Left cardiac atrium (tissue), 4 donors: ENCODE results near the gene EPB41L2. TPM values are rescaled to one million over a fixed set of nuclear protein-coding genes. Genes with fewer than 3 reads are reported as not detected.
"Not testable (repeated sequence)": the region's sequence is repeated elsewhere in the genome, so short reads cannot be mapped to it uniquely, and the experiment has no call there.

Source experiments
- ATAC-seq, 2 donors: fragments of 200-7000 bp; cut with Tn5 transposase; one replicate each; pipeline ENCODE4 v1.9.1; 2020; ENCODE audit warnings: mild to moderate bottlenecking in 2 of 2, moderate library complexity in 2 of 2
- DNase-seq: peaks from one replicate; pipeline ENCODE4 v3.0.0-alpha.2; 2020
- intact Hi-C, 2 donors: fragments of 100-400 bp; cut with DNase I; formaldehyde crosslinking; loops; one replicate each; pipeline versions ENCODE4 v1.14.1 to v1.15.1; 2022 to 2023
- total RNA-seq, 2 donors: library from RNA; stranded (reverse); fragmentation: NEBNext Ultra II Directional; extraction: Animal tissue kit (Norgen Biotek cat#: 25700); gene quantifications; one replicate each; pipeline ENCODE4 v1.2.1, GENCODE V29; 2021
- donor health status: DM: no; HTN: yes; CAD: no.
- donor health status: DM: no; HTN: yes; CAD: no; lungs with severe emphysema.
- donor health status: DM: yes; HTN: yes; CAD: no.
- donor health status: Dilated cardiomyopathy.

EPB41L2 gene
- total RNA-seq, 2 donors from 2014 or later: 83.3 to 130 TPM

DNA sequence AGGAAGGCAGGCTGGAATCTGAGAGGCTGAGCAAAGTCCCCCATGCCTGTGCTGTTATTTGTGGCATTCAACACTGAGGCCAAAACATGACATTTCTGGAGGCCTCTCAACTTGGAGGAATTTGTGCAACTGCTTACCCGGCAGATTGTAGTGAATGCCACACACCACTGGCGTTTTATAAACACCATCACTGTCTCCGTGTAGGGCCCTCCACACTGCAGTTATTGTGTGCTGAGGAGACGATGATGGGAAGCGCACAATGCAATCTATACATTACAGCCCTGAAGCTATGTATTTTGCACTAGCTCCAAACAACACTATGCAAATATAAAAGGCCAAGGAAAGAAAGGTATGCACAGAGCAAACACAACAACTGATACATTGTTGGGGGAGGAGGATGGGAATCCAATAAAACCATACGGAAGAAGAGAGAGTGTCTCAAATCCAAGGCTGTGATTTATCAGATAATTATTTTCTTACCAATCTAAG lies 129.3 kb downstream of the EPB41L2 start:
- intact Hi-C loops: no loop called here
- ATAC-seq (peak; percentile 24 to 74), DNase-seq (no peak)

DNA sequence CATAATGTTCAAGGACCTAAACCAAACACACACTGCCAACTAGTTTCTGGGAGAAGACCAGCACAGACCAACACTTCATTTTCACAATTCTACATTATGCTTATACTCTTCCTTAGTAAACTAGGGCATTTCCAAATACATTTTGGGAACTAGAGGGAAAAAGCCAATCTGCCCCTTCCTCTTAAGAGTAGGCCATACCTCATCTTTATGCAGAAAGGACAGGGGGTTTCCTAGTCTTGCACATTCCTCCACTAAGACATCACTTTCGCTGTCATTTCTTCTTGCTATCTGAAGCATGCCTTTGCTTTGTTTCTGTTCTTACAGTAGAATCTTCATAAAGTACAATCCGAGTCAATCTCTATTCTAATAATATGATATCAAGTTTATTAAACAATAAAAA lies 130.1 kb downstream of the EPB41L2 start:
- intact Hi-C loops: no loop called here

DNA sequence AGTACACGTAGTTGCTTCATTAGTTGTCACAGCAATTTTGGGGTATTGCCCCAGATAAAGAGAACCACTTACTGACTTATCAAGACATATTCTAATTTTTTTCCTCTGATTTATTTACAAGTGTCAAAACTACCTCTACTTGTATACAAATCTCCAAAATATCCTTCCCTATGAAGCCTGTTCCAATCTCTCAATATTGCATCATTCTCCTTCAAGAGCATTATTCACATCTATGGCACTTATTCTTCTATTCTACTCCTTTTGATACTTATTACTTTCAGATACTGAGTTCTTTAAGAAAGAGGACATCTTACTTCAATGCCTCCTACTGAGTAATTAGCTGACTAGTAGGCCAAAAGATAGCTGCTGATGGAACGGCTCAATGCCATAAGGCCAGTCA lies 130.6 kb downstream of the EPB41L2 start:
- intact Hi-C loops: no loop called here
- ATAC-seq: peak in 1 of 2 donors; percentile 23
- DNase-seq: no peak

More for the DNA sequence above, 130.1 kb downstream of the EPB41L2 start:
- DNase-seq (no peak), ATAC-seq (no peak)

DNA sequence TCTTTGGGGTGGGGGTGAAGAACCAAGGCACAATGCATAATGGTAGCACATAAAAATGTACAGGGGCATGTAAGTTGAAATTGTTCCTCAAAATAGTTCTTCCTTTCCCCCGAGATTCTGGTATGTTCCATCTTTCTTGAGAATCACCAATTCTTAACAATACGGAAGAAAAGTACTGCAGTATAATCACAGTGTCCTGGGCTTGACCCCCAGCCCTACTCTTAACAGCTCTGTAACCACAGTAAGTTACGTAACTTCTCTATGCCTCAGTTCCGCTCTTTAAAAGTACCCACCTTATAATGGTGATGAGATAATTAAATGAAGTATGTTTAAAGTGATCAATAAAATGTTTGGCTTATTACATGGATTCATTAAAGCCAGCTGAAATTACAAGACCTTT lies 131.4 kb downstream of the EPB41L2 start:
- DNase-seq (no peak), ATAC-seq (no peak)
- intact Hi-C loops: no loop called here

DNA sequence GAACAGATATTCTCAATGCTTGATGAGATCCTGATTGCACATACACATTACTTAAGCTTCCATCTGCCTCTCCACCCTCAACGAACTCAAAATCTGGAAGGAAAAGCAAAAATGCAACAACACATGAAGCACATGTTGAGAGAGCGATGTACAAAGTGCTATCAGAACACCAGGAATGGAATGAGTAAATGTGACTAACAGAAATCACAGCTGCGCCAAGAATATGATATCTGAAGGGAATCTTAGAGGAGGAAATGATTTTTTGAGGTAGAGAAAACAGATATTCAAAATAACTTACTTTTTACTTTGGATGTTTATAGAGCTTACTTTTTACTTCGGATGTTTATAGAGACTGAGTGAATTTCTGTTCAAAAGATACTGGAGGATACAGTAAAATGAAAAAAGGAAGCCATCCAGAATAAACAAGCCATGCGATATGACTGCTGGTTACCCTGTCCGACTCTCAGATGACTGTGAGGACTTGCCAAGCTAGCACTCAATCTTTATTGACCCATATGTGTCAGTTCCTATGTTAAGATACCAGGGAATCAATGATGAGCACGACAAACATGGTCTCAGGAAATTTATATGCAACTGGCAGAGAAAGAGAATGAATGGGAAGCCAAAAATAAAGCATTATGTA lies 133.9 kb downstream of the EPB41L2 start:
- intact Hi-C loops: no loop called here
- DNase-seq: no peak
- ATAC-seq: peak; percentile 17 to 76

DNA sequence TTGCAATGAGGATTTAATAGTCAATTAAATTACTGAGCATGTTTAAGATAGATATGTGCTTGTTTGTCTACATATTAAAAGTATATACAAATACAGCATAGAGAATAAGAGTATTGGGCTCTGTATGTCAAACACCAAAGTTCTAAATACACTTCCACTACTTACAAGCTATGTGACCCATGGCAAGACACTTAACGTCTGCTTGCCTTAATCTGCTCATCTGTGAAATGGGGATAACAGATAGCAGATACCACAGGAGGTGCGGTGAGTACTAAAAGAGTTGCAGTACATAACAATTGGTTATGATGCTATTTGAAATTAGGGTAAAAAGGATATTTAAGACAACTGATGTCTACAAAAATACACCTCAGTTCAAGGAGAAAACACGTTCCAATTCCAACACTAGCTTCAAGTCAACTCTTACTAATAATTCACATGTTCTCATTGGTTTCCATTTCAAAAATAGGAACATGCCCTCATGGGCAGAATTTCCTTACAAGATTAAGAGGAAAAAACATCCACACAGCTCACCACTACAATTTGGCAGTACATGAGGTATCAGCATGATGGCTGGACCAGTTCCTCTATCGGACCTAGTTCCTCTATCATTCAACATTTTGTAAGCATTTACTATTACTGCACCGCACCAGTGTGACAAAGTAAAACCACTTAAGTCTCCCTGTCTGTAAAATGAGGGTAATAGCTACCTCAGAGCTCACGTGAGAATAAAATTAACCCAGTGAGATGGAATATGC lies 134.7 kb downstream of the EPB41L2 start:
- intact Hi-C loops: no loop called here
- no peak for DNase-seq
- peak; percentile 30 to 69 for ATAC-seq

DNA sequence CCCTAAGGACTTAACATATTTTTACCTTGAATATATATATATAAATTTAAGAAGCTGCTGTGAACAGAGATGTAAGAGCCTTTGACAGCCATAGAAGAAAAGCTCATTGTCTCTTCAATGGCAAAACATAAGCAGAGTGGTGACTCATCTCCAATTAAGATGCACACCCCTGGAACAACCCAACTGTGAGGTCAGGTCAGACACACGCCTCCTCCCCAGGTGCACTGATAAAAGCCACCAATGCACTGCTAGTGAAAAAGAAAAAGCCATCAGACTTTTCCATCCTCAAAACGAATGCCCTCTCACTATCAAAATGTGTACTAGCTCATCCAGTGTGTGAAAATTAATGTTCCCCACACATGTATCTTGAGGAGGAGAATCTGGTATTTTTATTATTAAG lies 135.7 kb downstream of the EPB41L2 start:
- no peak for ATAC-seq
- intact Hi-C loops: no loop called here
- DNase-seq: no peak

DNA sequence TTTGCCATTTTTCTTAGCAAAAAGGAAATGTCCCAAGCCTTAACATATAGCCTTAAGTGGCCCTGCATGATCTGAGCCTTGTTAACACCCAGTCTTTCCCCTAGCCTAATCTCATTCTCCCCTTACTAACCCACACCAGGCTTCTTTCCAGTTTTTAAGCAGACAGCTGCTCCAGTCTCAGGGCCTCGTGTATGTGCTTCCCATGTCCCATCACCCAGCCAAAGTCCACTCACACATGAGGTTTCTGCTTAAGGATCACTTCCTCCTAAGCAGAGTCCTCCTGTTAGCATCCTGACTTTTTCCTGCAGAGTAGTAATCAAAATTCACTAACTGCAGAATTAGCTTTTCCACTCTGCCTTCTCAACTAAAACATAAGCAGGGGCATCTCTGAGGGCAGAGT lies 139.7 kb downstream of the EPB41L2 start:
- no peak for ATAC-seq
- intact Hi-C loops: no loop called here
- no peak for DNase-seq

DNA sequence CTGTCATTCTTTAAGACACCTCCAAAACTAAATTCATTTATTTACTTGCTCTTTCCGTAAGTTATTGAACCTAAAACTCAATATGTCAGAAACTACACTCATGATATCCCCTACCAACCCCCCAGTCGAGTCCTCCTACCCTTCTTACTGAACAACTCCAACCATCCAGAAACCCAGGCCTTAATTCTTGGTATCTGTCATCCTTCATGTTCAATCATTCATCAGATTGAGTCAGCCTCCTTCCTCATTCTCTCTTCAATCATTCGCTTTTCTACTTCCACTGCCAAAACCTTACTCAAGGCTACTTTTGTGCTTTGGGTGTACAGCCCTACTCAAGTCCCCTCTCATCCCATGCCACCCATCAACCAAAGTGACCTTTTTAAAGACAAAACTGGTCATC lies 140.1 kb downstream of the EPB41L2 start:
- intact Hi-C loops: no loop called here
- ATAC-seq (no peak), DNase-seq (no peak)

DNA sequence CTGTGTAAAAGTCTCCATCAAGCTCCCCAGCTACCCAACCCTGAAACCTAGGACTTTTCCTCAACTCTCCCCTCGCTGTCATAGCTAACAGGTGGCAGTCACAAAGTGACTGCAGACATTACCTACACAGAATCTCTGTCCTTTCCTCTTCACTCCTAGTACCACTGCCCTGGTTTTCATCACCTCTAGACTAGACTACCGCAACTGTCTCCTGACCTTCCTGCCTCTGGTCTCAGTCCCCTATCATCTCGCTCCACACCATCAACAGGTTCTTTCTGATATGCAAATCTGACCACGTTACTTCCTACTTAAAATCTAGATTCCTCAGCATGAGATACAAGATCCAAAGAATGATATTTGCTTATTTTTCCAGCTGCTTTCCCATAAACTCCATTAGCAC lies 142.1 kb downstream of the EPB41L2 start:
- no peak for ATAC-seq
- intact Hi-C loops: no loop called here
- DNase-seq: no peak

DNA sequence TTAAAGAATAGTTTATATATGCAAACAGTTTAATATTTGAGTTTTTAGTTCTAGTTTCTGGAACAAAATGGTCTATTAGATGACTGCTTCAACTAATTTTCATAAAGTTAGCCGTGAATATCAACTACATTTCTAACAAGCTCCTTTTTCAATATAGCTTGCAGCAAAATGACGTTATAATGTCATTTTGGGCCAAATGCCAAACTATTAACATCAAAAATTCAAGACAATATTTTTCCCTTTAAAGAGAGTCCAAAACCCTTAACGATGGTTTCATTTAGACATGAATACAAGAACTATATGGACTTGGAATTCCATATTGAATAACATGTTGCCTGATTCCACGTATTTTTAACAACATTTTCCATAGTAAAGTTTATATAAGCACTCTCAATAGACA lies 144.9 kb downstream of the EPB41L2 start:
- ATAC-seq (no peak), DNase-seq (no peak)
- intact Hi-C loops: no loop called here

DNA sequence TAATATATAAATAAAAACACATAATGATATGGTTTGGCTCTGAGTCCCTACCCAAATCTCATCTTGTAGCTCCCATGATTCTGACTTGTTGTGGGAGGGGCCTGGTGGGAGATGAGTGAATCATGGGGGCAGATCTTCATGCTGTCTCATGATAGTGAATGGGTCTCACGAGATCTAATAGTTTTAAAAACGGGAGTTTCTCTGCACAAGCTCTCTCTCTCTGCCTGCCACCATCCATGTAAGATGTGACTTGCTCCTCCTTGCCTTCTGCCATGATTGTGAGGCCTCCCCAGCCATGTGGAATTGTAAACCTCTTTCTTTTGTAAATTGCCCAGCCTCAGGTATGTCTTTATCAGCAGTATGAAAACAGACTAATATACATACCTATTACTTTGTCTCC lies 147.4 kb downstream of the EPB41L2 start:
- ATAC-seq, DNase-seq, intact Hi-C loops: not testable (repeated sequence)

DNA sequence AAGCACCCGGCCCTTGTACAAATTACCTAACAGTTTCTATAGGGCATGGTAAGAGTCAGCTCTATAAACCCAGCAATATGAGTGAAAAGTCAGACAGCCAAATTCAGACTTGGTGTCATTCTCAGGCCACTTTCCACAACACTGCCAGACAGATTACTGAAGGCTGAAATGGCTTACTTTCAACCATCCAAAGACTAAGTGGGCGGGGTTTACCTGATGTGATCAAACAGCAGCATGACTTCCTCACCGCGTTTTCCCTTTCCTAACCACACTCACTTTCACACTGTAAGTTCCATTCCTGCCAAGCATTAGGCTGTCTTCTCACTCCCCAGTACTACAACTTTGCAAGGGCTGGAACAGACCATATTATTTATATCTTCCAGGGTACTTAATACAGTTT lies 149.9 kb downstream of the EPB41L2 start:
- DNase-seq: no peak
- intact Hi-C loops: no loop called here
- ATAC-seq: no peak

DNA sequence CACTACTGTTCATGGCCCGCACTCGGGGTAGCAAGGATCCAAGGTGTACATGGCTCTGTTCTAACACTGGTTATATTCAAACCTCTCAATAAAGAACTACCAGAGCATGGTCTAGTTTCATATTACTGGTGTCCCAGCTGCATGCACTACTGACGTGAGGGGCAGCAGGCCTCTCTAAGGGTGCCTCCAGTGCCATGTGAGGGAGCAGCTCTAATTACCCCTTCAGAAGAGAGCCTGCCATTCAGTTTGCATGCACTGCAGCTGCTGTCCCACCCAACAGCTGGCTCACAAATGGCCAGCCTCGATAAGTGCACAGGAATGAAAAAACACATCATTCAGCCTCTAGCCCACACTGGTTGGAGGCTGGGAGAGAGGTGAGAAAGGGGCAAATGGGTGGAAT lies 150.6 kb downstream of the EPB41L2 start:
- intact Hi-C loops: no loop called here

DNA sequence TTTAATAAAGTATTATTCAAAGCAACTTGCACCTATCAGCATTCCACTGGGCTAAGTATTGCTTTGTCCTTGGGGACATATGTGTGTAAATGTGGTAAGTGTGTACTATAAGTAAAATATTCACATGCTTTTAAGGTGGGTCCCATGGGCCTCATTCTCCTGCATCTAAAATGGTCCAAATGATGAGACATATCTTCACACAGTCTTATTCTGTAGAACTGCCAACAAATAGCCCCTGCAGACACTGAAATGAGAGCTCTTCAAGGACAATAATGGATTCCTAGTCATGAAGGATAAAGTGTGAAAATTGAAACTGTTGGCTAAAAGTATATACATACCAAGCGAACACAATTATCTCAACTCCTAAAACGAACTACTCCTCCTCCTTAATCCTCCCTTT lies 154.1 kb downstream of the EPB41L2 start:
- DNase-seq (no peak), ATAC-seq (no peak)
- intact Hi-C loops: no loop called here

More for the DNA sequence above, 150.6 kb downstream of the EPB41L2 start:
- DNase-seq (no peak), ATAC-seq (no peak)

DNA sequence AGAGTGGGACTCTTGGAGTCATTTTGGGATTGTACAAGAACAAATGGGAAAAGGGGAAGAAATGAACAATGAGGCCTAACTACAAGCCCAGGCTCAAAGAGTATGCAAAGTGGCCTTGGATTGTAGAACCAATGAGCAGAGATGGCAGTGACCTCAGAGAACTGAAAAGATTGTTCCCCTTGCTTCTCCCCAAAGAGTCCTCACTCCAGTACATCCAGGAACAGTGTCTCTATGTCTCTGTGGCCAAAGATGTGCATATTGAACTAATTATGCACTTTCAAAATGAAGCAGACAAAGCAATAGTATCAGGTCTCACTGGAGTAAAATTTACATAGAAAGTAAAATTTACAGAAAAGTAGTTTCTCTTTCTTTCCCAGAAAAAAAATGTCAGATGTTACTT lies 154.9 kb downstream of the EPB41L2 start:
- intact Hi-C loops: no loop called here
- DNase-seq: no peak
- no peak for ATAC-seq

DNA sequence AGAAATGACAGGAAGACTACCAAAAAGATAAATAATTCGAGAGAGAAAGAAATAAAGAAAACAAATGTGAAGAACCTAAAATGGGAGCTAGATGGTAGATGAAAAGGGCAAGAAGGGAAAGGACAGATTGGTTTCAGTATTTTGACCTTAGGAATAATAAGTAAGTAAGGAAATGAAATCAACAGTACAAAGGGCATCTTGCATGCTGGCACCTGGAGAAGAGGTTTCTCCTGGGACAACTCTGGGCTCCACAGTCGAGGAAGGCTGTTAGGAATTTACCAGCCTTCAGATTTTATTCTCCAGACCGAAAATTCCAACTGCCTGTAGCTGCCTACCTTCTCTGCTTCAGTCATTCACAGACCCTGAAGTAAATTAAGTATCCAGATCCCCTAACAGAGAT lies 155.4 kb downstream of the EPB41L2 start:
- intact Hi-C loops: no loop called here
- DNase-seq: no peak
- ATAC-seq: no peak

DNA sequence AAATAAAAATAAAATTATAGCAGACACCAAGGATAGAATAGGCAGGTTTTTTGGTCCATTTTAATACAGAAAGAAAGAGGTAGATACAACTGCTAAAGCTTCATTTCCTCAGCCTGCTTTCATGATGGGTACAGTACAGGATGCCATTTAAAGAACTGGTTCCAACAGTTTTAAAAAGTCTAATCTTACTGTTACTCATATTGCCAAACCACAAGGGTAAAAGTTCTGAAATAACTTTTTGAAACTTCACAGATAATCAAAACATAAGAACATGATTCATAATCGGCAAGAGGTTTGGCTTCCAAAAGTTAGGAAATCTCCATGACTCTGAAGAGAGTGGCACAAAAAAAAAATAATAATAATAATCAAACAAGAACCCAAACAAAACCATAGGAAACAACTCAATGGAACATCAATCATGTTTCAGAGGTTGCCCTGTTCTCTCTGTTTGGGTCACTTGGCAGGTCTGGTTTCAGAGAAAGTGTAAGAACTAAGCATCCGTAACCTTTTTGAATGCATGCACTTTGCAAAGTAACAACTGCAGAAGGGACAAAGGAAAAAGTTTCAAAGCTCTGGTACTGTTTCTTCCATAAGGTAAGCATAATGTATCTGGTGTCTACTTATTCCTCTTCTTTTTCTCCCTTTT lies 156.2 kb downstream of the EPB41L2 start:
- DNase-seq: no peak
- intact Hi-C loops: no loop called here
- ATAC-seq: peak in 1 of 2 donors; percentile 35

DNA sequence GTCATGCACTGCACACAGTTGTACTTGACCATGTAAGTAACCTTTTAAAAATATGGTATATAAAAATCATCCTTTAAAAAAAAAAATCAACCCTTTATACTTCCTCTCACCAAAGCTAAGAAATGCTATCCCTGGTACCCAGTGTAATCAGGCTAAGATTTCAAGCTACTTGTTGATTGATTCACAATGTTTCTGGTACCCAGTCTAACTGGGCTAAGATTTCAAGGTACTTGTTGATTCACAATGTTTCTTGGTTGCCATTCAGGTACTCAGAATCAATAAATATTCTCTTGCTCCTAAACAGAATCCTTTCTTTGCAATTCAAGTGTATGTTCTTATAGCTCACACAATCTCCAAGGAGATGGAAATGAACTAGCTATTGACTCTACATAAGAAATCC lies 159.4 kb downstream of the EPB41L2 start:
- intact Hi-C loops: no loop called here

DNA sequence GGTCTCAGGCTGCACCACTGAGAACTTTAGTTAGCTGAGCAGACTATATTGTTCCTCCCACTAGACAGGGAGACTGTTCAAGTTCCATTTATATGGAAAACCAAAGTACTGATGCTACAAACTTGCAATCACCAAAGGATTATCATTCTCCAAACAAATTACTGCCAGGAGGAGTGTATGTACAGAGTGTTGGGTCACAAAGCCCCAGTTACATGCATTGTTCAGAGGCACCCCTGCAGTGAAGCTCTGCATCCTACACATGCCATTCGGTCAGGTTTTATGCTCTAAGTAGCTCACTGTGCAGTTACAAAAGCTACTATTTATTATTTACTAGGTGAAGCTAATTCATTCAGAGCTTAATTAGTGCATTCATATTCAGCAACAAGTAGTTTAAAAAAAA lies 160.0 kb downstream of the EPB41L2 start:
- ATAC-seq (no peak), DNase-seq (no peak)
- intact Hi-C loops: no loop called here

More for the DNA sequence above, 159.4 kb downstream of the EPB41L2 start:
- DNase-seq (no peak), ATAC-seq (no peak)
